HepG2 (cell line): ENCODE measurements around the gene ZNRF3. TPM values are rescaled to one million over a fixed set of nuclear protein-coding genes. Genes with fewer than 3 reads are reported as not detected.
A peak's percentile ranks its signal among the peaks of the same experiment; 100 is the strongest.

ENCODE experiments used
- ATAC-seq: fragments of 200-7000 bp; cut with Tn5 transposase; 3 replicates; pipeline ENCODE4 v1.9.1; 2020; ENCODE audit warnings: mild to moderate bottlenecking, moderate library complexity
- BruUV-seq: library from RNA; stranded (reverse); fragments of 400-500 nt; replicated peaks from 2 replicates; lab custom pipeline; 2021; lab: Mats Ljungman, UMichigan
- CTCF ChIA-PET: fragments of 300-600 bp; formaldehyde crosslinking; extraction: SDS; loops from one replicate; lab custom pipeline; 2021; ENCODE audit warnings: low total read pairs, inconsistent platforms, low intra/inter-chr PET ratio; lab: Yijun Ruan, JAX
- POLR2A ChIA-PET: fragments of 350-600 bp; sonication (Branson Sonifier 250); formaldehyde crosslinking; loops from one replicate; lab custom pipeline; 2020; ENCODE audit warnings: antibody characterized with exemption, inconsistent platforms; lab: Yijun Ruan, JAX
- DNase-seq: peaks from one replicate; pipeline ENCODE4 v3.0.0-alpha.2; 2015; ENCODE audit warnings: low spot score
- FAIRE-seq: peaks from 3 replicates; lab custom pipeline; 2011; peaks lifted over from hg19 to GRCh38; lab: Jason Lieb, UNC
- H2AFZ ChIP-seq: one replicate; pipeline ENCODE4 v1.6.1; 2011; ENCODE audit warnings: low read length, inconsistent platforms
- H3K27ac ChIP-seq: fragments of 300-600 bp; 3 replicates; pipeline ENCODE4 v1.8.0; 2011; ENCODE audit warnings: mixed run types, mild to moderate bottlenecking, mixed read lengths, low read length, inconsistent platforms; ENCODE audit not compliant: insufficient read depth; ENCODE audit errors: extremely low read length
- H3K27me3 ChIP-seq, 2 experiments: fragments of 200-600 bp in 1 of 2; 2 replicates in 1 of 2; 3 replicates in 1 of 2; pipeline versions ENCODE4 v1.6.0 to v1.8.0; 2011; ENCODE audit warnings: low read length in 2 of 2, mild to moderate bottlenecking in 2 of 2, moderate library complexity in 2 of 2, inconsistent platforms in 1 of 2; ENCODE audit not compliant: insufficient read depth in 2 of 2, control insufficient read depth in 1 of 2
- H3K36me3 ChIP-seq, 2 experiments: fragments of 200-600 bp in 1 of 2; replicated peaks in 1 of 2; 2 replicates in 1 of 2; 3 replicates in 1 of 2; pipeline versions ENCODE4 v1.5.1 to v1.8.0; 2011; ENCODE audit warnings: low read length in 2 of 2, inconsistent platforms in 1 of 2; ENCODE audit not compliant: insufficient read depth in 2 of 2, control insufficient read depth in 1 of 2
- H3K4me1 ChIP-seq: 2 replicates; pipeline ENCODE4 v1.5.1; 2012; ENCODE audit warnings: low read length, inconsistent platforms; ENCODE audit not compliant: insufficient read depth
- H3K4me2 ChIP-seq: 2 replicates; pipeline ENCODE4 v1.6.0; 2011; ENCODE audit warnings: low read depth, low read length, inconsistent platforms
- H3K4me3 ChIP-seq, 3 experiments: fragments of 200-600 bp in 1 of 3; sonication (generic), shearing (Covaris generic) in 1 of 3; replicated peaks in 1 of 3; 2 replicates each; pipeline ENCODE4 v1.5.1; 2011 to 2016; ENCODE audit warnings: low read length in 3 of 3, inconsistent platforms in 2 of 3, low read depth in 2 of 3, mild to moderate bottlenecking in 2 of 3, control low read depth in 1 of 3, mixed read lengths in 1 of 3; ENCODE audit not compliant: insufficient read depth in 1 of 3
- H3K79me2 ChIP-seq: one replicate; pipeline ENCODE4 v1.6.1; 2011; ENCODE audit warnings: low read length, inconsistent platforms; ENCODE audit not compliant: insufficient read depth
- H3K9ac ChIP-seq: 2 replicates; pipeline ENCODE4 v1.6.0; 2011; ENCODE audit warnings: mild to moderate bottlenecking, low read depth, low read length, inconsistent platforms; ENCODE audit not compliant: insufficient read depth
- H3K9me3 ChIP-seq: 2 replicates; pipeline ENCODE4 v1.5.1; 2012; ENCODE audit warnings: mild to moderate bottlenecking, low read length
- H4K20me1 ChIP-seq: 2 replicates; pipeline ENCODE4 v1.6.0; 2011; ENCODE audit warnings: inconsistent platforms, mild to moderate bottlenecking, low read length, moderate library complexity; ENCODE audit not compliant: insufficient read depth
- CCAR2 ChIP-seq: fragments of 200-400 bp; formaldehyde crosslinking; optimal IDR thresholded peaks from 2 replicates; pipeline ENCODE3; 2018; ENCODE audit warnings: low read depth, mild to moderate bottlenecking, low read length, moderate library complexity
- CREBL2 ChIP-seq: sonication (generic); formaldehyde crosslinking; IDR thresholded peaks from 2 replicates; pipeline ENCODE4 v1.8.1; 2023; ENCODE audit warnings: missing genetic modification reagents, mild to moderate bottlenecking, borderline replicate concordance
- JUNB ChIP-seq: sonication (generic); formaldehyde crosslinking; IDR thresholded peaks from 2 replicates; pipeline ENCODE4 v1.8.0; 2022; ENCODE audit warnings: missing genetic modification reagents, mild to moderate bottlenecking, borderline replicate concordance
- JUND ChIP-seq: sonication (generic); formaldehyde crosslinking; IDR thresholded peaks from 2 replicates; pipeline ENCODE4 v1.8.0; 2022; ENCODE audit warnings: mild to moderate bottlenecking, missing genetic modification reagents
- NFATC3 ChIP-seq: sonication (generic); formaldehyde crosslinking; IDR thresholded peaks from 2 replicates; pipeline ENCODE4 v1.5.1; 2020; ENCODE audit warnings: mild to moderate bottlenecking, missing genetic modification reagents
- PLRG1 ChIP-seq: fragments of 450-650 bp; conservative IDR thresholded peaks from 2 replicates; pipeline ENCODE4 v1.6.1; 2016
- RBM22 ChIP-seq: fragments of 200-400 bp; formaldehyde crosslinking; optimal IDR thresholded peaks from 2 replicates; pipeline ENCODE3; 2017; ENCODE audit warnings: mild to moderate bottlenecking, low read length, moderate library complexity
- ZNF30 ChIP-seq: sonication (generic); formaldehyde crosslinking; IDR thresholded peaks from 2 replicates; pipeline ENCODE4 v1.5.0; 2020; ENCODE audit warnings: mild to moderate bottlenecking, missing genetic modification reagents
- ZNF788 ChIP-seq: sonication (generic); formaldehyde crosslinking; IDR thresholded peaks from 2 replicates; pipeline ENCODE4 v1.5.0; 2020; ENCODE audit warnings: mild to moderate bottlenecking, missing genetic modification reagents, borderline replicate concordance
- WGBS: methylation state at CpG from one replicate; pipeline ENCODE4 v1.1.6; 2017; ENCODE audit warnings: low lambda C conversion rate; 5-methylcytosine and 5-hydroxymethylcytosine counted together
- in situ Hi-C: cut with HindIII; loops from 2 replicates; pipeline ENCODE4 v1.10.0; 2017; ENCODE audit warnings: low pct_unique_long_range_greater_than_20kb; ENCODE audit not compliant: extremely low pct_ligation_motif_present
- intact Hi-C: fragments of 100-400 bp; cut with micrococcal nuclease; formaldehyde crosslinking; loops from one replicate; pipeline ENCODE4 v1.10.0; 2022; ENCODE audit not compliant: unreplicated experiment
- polyA plus RNA-seq, 8 experiments: library from polyadenylated mRNA; depleted of rRNA in 3 of 8; stranded (reverse) in 7 of 8; unstranded in 1 of 8; fragments of >200 nt; fragmentation: Illumina TruSeq in 4 of 8; extraction: Trizol in 4 of 8; gene quantifications; 2 replicates each; pipeline versions ENCODE4 v1.2.1 to v1.2.3, GENCODE V29; 2011 to 2016; ENCODE audit warnings: low read depth in 4 of 8, missing spikeins in 1 of 8, mixed read lengths in 1 of 8; ENCODE audit not compliant: insufficient read depth in 1 of 8
- total RNA-seq, 5 experiments: library from RNA; depleted of rRNA; stranded (reverse); fragments of >200 nt; fragmentation: Illumina TruSeq; extraction: Trizol; gene quantifications; 2 replicates each; pipeline ENCODE4 v1.2.3, GENCODE V29; 2016; ENCODE audit warnings: low read depth in 1 of 5
- TF ChIP-seq, protein P1 (sequence below): sonication (generic); formaldehyde crosslinking; IDR thresholded peaks from 2 replicates; pipeline ENCODE4 v1.4.0; 2020; ENCODE audit warnings: missing genetic modification reagents
- TF ChIP-seq, protein P2 (sequence below): sonication (generic); formaldehyde crosslinking; IDR thresholded peaks from 2 replicates; pipeline ENCODE4 v1.5.1; 2020; ENCODE audit warnings: mild to moderate bottlenecking, missing genetic modification reagents, moderate library complexity

The ZNRF3 gene
- total and polyA plus RNA-seq, 2 of the 13 experiments (the other 11 are each of a cell fraction or from before 2014, with no cell fraction given): 20.3 to 36.7 TPM

DNA sequence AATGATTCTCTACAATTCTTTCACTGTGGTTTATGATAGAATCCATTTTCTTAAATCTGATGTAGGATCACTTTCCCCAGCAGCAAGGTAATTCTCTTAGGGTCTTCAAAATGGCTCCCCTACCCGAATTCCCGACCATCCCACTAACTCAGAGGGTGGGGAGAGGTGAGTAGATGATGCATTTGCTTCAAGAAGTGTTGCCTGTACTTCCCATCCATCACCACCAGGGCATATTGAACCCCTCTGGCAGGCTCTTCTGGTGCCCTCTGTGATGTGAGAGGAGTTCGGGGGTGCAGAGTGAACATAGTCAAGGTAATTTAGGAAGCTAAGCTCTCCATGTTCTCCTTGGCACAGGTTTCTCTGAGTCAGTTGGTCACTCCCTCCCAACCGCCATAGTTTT lies 52.3 kb downstream of the ZNRF3 start:
- H3K9ac ChIP-seq: no peak overlapping the region
- DNase-seq (no peak), FAIRE-seq (no peak), ATAC-seq (0 out of 3 replicates have a peak, but pooled peaks have one; percentile 13)
- H3K4me2 ChIP-seq: no peak overlapping the region
- ChIA-PET POLR2A (no interaction called here), CTCF (no interaction called here)
- H3K4me1 ChIP-seq: peaks cover 97% of the 10 kb centered on the region
- intact Hi-C loops (no loop called here), in situ Hi-C loops (no loop called here)
- H2AFZ ChIP-seq: no peak overlapping the region
- H3K9me3 ChIP-seq: no peaks in the 10 kb centered on the region
- 94% methylated on average over 4 of the region's 4 CpGs for WGBS
- peaks cover 7 to 27% of the 10 kb centered on the region in 2 experiments for H3K36me3 ChIP-seq
- TF ChIP-seq CCAR2 (no peak), CREBL2 (CRISPR knock-in tag) (no peak)
- H3K79me2 ChIP-seq: peaks cover 98% of the 10 kb centered on the region
- no TSS peak for BruUV-seq
- H3K27ac ChIP-seq: peak overlapping the region; percentile 41
- H4K20me1 ChIP-seq: peaks cover 16% of the 10 kb centered on the region
- H3K4me3 ChIP-seq: no peak overlapping the region
- H3K27me3 ChIP-seq: no peaks in the 10 kb centered on the region

- Histone ChIP-seq H3K79me2 (peaks cover 98% of the 10 kb centered on the region), H4K20me1 (peaks cover 13% of the 10 kb centered on the region), H3K4me3 (no peak overlapping the region), H2AFZ (no peak overlapping the region), H3K9ac (no peak overlapping the region), H3K36me3 (peaks cover 7 to 27% of the 10 kb centered on the region in 2 experiments), H3K9me3 (no peaks in the 10 kb centered on the region), H3K4me2 (no peak overlapping the region), H3K27me3 (no peaks in the 10 kb centered on the region), H3K4me1 (peaks cover 97% of the 10 kb centered on the region), H3K27ac (no peak overlapping the region)
- ChIA-PET POLR2A (no interaction called here), CTCF (no interaction called here)
- intact Hi-C loops: no loop called here
- 96% methylated on average over 3 of the region's 3 CpGs for WGBS
- FAIRE-seq (no peak), DNase-seq (no peak), ATAC-seq (no peak)
- BruUV-seq: no TSS peak
- TF ChIP-seq ZNF30 (CRISPR knock-in tag): no peak
- TF ChIP-seq NFATC3 (CRISPR knock-in tag): no peak
- no peak for TF ChIP-seq JUND (CRISPR knock-in tag)
- TF ChIP-seq JUNB (CRISPR knock-in tag): no peak
- no peak for TF ChIP-seq PLRG1
- TF ChIP-seq, protein P1, sequence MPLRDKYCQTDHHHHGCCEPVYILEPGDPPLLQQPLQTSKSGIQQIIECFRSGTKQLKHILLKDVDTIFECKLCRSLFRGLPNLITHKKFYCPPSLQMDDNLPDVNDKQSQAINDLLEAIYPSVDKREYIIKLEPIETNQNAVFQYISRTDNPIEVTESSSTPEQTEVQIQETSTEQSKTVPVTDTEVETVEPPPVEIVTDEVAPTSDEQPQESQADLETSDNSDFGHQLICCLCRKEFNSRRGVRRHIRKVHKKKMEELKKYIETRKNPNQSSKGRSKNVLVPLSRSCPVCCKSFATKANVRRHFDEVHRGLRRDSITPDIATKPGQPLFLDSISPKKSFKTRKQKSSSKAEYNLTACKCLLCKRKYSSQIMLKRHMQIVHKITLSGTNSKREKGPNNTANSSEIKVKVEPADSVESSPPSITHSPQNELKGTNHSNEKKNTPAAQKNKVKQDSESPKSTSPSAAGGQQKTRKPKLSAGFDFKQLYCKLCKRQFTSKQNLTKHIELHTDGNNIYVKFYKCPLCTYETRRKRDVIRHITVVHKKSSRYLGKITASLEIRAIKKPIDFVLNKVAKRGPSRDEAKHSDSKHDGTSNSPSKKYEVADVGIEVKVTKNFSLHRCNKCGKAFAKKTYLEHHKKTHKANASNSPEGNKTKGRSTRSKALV (CRISPR knock-in tag): no peak
- 0 out of 2 replicates have a peak, but pooled peaks have one; percentile 26 for TF ChIP-seq ZNF788
- TF ChIP-seq RBM22: peak; percentile 90
- TF ChIP-seq, protein P2, sequence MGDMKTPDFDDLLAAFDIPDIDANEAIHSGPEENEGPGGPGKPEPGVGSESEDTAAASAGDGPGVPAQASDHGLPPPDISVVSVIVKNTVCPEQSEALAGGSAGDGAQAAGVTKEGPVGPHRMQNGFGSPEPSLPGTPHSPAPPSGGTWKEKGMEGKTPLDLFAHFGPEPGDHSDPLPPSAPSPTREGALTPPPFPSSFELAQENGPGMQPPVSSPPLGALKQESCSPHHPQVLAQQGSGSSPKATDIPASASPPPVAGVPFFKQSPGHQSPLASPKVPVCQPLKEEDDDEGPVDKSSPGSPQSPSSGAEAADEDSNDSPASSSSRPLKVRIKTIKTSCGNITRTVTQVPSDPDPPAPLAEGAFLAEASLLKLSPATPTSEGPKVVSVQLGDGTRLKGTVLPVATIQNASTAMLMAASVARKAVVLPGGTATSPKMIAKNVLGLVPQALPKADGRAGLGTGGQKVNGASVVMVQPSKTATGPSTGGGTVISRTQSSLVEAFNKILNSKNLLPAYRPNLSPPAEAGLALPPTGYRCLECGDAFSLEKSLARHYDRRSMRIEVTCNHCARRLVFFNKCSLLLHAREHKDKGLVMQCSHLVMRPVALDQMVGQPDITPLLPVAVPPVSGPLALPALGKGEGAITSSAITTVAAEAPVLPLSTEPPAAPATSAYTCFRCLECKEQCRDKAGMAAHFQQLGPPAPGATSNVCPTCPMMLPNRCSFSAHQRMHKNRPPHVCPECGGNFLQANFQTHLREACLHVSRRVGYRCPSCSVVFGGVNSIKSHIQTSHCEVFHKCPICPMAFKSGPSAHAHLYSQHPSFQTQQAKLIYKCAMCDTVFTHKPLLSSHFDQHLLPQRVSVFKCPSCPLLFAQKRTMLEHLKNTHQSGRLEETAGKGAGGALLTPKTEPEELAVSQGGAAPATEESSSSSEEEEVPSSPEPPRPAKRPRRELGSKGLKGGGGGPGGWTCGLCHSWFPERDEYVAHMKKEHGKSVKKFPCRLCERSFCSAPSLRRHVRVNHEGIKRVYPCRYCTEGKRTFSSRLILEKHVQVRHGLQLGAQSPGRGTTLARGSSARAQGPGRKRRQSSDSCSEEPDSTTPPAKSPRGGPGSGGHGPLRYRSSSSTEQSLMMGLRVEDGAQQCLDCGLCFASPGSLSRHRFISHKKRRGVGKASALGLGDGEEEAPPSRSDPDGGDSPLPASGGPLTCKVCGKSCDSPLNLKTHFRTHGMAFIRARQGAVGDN (CRISPR knock-in tag): peak; percentile 20; the same call in 1 of the 2 replicates
- in situ Hi-C loops: no loop called here
Observed at GRCh38 chr22:28936200-28936599, 52.8 kb downstream of the ZNRF3 start.
